Measurements from ENCODE around the gene CELF2.

The CELF2 gene

GRCh38 chr10:11004144-11005077 lies 13.3 kb upstream of the CELF2 start:
- DNase-seq (ENCODE audit: low read depth in 3 of 3), result no peak

- DNase-seq (ENCODE audit: low read depth in 3 of 3), result no peak
These were observed 11.8 kb upstream of the CELF2 start for GRCh38 chr10:11005725-11006427.

- no peak for DNase-seq (ENCODE audit: low read depth in 3 of 3)
These were observed 11.2 kb upstream of the CELF2 start for GRCh38 chr10:11006428-11006825.

GRCh38 chr10:11007476-11008020 lies 10.1 kb upstream of the CELF2 start:
- no peak for DNase-seq (ENCODE audit: low read depth in 3 of 3)

GRCh38 chr10:11009471-11010308 lies 8.0 kb upstream of the CELF2 start:
- DNase-seq (ENCODE audit: low read depth in 3 of 3), result no peak

- no peak for DNase-seq (ENCODE audit: low read depth in 3 of 3)
These were observed 7.1 kb upstream of the CELF2 start for GRCh38 chr10:11010582-11010981.

- DNase-seq (ENCODE audit: low read depth in 3 of 3), result no peak
These were observed 6.2 kb upstream of the CELF2 start for GRCh38 chr10:11011436-11011835.

GRCh38 chr10:11011984-11012383 lies 5.7 kb upstream of the CELF2 start:
- DNase-seq (ENCODE audit: low read depth in 3 of 3), result no peak

GRCh38 chr10:11012421-11013295 lies 5.0 kb upstream of the CELF2 start:
- no peak for DNase-seq (ENCODE audit: low read depth in 3 of 3)

GRCh38 chr10:11013836-11014235 lies 3.8 kb upstream of the CELF2 start:
- no peak for DNase-seq (ENCODE audit: low read depth in 3 of 3)

GRCh38 chr10:11014671-11015445 lies 2.8 kb upstream of the CELF2 start:
- DNase-seq (ENCODE audit: low read depth in 3 of 3), result no peak

- no peak for DNase-seq (ENCODE audit: low read depth in 3 of 3)
These were observed 2.2 kb upstream of the CELF2 start for GRCh38 chr10:11015446-11015934.

GRCh38 chr10:11017000-11017569 lies 587 bp upstream of the CELF2 start:
- no peak for DNase-seq (ENCODE audit: low read depth in 3 of 3)

GRCh38 chr10:11018432-11018841 lies 765 bp downstream of the CELF2 start:
- DNase-seq (ENCODE audit: low read depth in 3 of 3), result peak in 1 of 3 experiments; percentile 25

GRCh38 chr10:11018855-11019631 lies 1.4 kb downstream of the CELF2 start:
- DNase-seq (ENCODE audit: low read depth in 3 of 3), result no peak

GRCh38 chr10:11019724-11020547 lies 2.3 kb downstream of the CELF2 start:
- DNase-seq (ENCODE audit: low read depth in 3 of 3), result no peak

GRCh38 chr10:11020548-11020942 lies 2.9 kb downstream of the CELF2 start:
- no peak for DNase-seq (ENCODE audit: low read depth in 3 of 3)

- no peak for DNase-seq (ENCODE audit: low read depth in 3 of 3)
These were observed 4.5 kb downstream of the CELF2 start for GRCh38 chr10:11022213-11022612.
